Lower lobe of right lung (tissue), 2 donors: Measurements from ENCODE around the gene CNTN4. TPM values are rescaled to one million over a fixed set of nuclear protein-coding genes. Genes with fewer than 3 reads are reported as not detected.

ENCODE experiments used
- ATAC-seq, 2 donors: fragments of 200-7000 bp; cut with Tn5 transposase; one replicate each; pipeline ENCODE4 v1.9.1; 2020 to 2022; ENCODE audit warnings: mild to moderate bottlenecking in 2 of 2, moderate library complexity in 2 of 2
- DNase-seq: peaks from one replicate; pipeline ENCODE4 v3.0.0-alpha.2; 2020
- H3K27ac ChIP-seq: fragments of 200-600 bp; one replicate; pipeline ENCODE4 v1.8.0; 2022
- H3K27me3 ChIP-seq: fragments of 200-600 bp; one replicate; pipeline ENCODE4 v1.8.0; 2022; ENCODE audit warnings: low read depth
- H3K36me3 ChIP-seq: fragments of 200-600 bp; one replicate; pipeline ENCODE4 v1.8.0; 2022; ENCODE audit warnings: mild to moderate bottlenecking
- H3K4me1 ChIP-seq: fragments of 200-600 bp; one replicate; pipeline ENCODE4 v1.8.0; 2022
- H3K4me3 ChIP-seq: fragments of 200-600 bp; one replicate; pipeline ENCODE4 v1.8.0; 2022; ENCODE audit warnings: mild to moderate bottlenecking
- H3K9me3 ChIP-seq: fragments of 200-600 bp; one replicate; pipeline ENCODE4 v1.8.0; 2022
- CTCF ChIP-seq: fragments of 200-600 bp; IDR thresholded peaks from one replicate; pipeline ENCODE4 v1.8.0; 2022; ENCODE audit warnings: antibody characterized with exemption, mild to moderate bottlenecking
- intact Hi-C: fragments of 100-400 bp; cut with DNase I; formaldehyde crosslinking; loops from one replicate; pipeline ENCODE4 v1.11.0; 2022
- total RNA-seq: library from RNA; stranded (reverse); fragmentation: NEBNext Ultra II Directional; extraction: Animal tissue kit (Norgen Biotek cat#: 25700); gene quantifications from one replicate; pipeline ENCODE4 v1.2.1, GENCODE V29; 2021
- donor health status: DM: no; HTN: yes; CAD: no; lungs with severe emphysema.

Gene CNTN4
- total RNA-seq, 1 donor from 2014 or later = 10.4 TPM

GRCh38 chr3:2206536-2206935 is 107.9 kb downstream of the CNTN4 start:
- DNase-seq (no peak), ATAC-seq (no peak)
- no peak overlapping the region for H3K4me3 ChIP-seq
- intact Hi-C loops = no loop called here
- no peaks in the 10 kb centered on the region for H3K4me1 ChIP-seq
- H3K9me3 ChIP-seq = no peaks in the 10 kb centered on the region
- H3K27me3 ChIP-seq = no peaks in the 10 kb centered on the region
- H3K27ac ChIP-seq = no peak overlapping the region
- no peaks in the 10 kb centered on the region for H3K36me3 ChIP-seq
- TF ChIP-seq CTCF = no peak

GRCh38 chr3:2211568-2211967 is 112.9 kb downstream of the CNTN4 start:
- ATAC-seq = no peak
- no peak for DNase-seq
- no peaks in the 10 kb centered on the region for H3K9me3 ChIP-seq
- no peaks in the 10 kb centered on the region for H3K4me1 ChIP-seq
- no peak for TF ChIP-seq CTCF
- no peaks in the 10 kb centered on the region for H3K36me3 ChIP-seq
- intact Hi-C loops = no loop called here
- H3K27ac ChIP-seq = no peak overlapping the region
- no peaks in the 10 kb centered on the region for H3K27me3 ChIP-seq
- H3K4me3 ChIP-seq = no peak overlapping the region

GRCh38 chr3:2212206-2212605 is 113.5 kb downstream of the CNTN4 start:
- ATAC-seq = no peak
- Histone ChIP-seq H3K27me3 (no peaks in the 10 kb centered on the region), H3K4me1 (no peaks in the 10 kb centered on the region), H3K27ac (no peak overlapping the region), H3K4me3 (no peak overlapping the region), H3K36me3 (no peaks in the 10 kb centered on the region), H3K9me3 (no peaks in the 10 kb centered on the region)
- no peak for TF ChIP-seq CTCF
- DNase-seq = no peak
- intact Hi-C loops = no loop called here

- no peak overlapping the region for H3K4me3 ChIP-seq
- H3K27me3 ChIP-seq = no peaks in the 10 kb centered on the region
- ATAC-seq (no peak), DNase-seq (no peak)
- no peaks in the 10 kb centered on the region for H3K36me3 ChIP-seq
- H3K27ac ChIP-seq = no peak overlapping the region
- intact Hi-C loops = no loop called here
- no peak for TF ChIP-seq CTCF
- H3K4me1 ChIP-seq = no peaks in the 10 kb centered on the region
- no peaks in the 10 kb centered on the region for H3K9me3 ChIP-seq
These were observed 119.7 kb downstream of the CNTN4 start for GRCh38 chr3:2218375-2218774.

- Histone ChIP-seq H3K9me3 (no peaks in the 10 kb centered on the region), H3K4me3 (no peak overlapping the region), H3K36me3 (no peaks in the 10 kb centered on the region), H3K4me1 (no peaks in the 10 kb centered on the region), H3K27me3 (no peaks in the 10 kb centered on the region), H3K27ac (no peak overlapping the region)
- ATAC-seq (no peak), DNase-seq (no peak)
- intact Hi-C loops = no loop called here
- no peak for TF ChIP-seq CTCF
These were observed 120.2 kb downstream of the CNTN4 start for GRCh38 chr3:2218816-2219215.

- no peak for TF ChIP-seq CTCF
- intact Hi-C loops = no loop called here
- Histone ChIP-seq H3K36me3 (no peaks in the 10 kb centered on the region), H3K9me3 (no peaks in the 10 kb centered on the region), H3K4me3 (no peak overlapping the region), H3K27ac (no peak overlapping the region), H3K4me1 (no peaks in the 10 kb centered on the region), H3K27me3 (no peaks in the 10 kb centered on the region)
- no peak for DNase-seq
- ATAC-seq = no peak
These were observed 137.5 kb downstream of the CNTN4 start for GRCh38 chr3:2236203-2236602.
